Measurements from ENCODE around the gene KCNC4.

GRCh38 chr1:110259770-110260169 lies 49.7 kb downstream of the KCNC4 start:
- TF ChIP-seq FOXA1 (IDR thresholded peaks at IDR 0.05) (no peak), CTBP1 (IDR thresholded peaks at IDR 0.05; ENCODE audit: borderline replicate concordance) (no peak), SP1 (IDR thresholded peaks at IDR 0.05) (no peak), ELF4 (IDR thresholded peaks at IDR 0.05) (no peak), LEF1 (IDR thresholded peaks at IDR 0.05; ENCODE audit: borderline replicate concordance) (no peak), FOXM1 (IDR thresholded peaks at IDR 0.05; ENCODE audit: borderline replicate concordance) (no peak), BHLHE40 (IDR thresholded peaks at IDR 0.05; ENCODE audit: borderline replicate concordance) (no peak), NFRKB (IDR thresholded peaks at IDR 0.05) (no peak)
